ENCODE data around the gene SMCO4.

SMCO4 gene

GRCh38 chr11:93526641-93527583 lies 16.3 kb downstream of the SMCO4 start:
- DNase-seq = no peak

DNA sequence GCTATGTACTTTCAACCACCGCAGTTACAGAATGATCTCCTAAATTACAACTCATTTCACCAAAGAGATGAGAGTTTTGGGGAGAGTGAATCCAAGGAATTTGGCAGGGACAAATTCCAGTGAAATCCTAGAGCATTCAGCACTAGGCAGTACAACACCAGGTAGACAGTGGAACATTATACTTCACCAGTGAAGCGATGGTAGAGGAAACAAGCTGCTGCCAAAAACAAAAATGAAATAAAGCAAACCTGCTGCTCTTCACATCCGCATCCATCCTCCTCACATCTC lies 16.9 kb downstream of the SMCO4 start:
- no peak for DNase-seq

DNA sequence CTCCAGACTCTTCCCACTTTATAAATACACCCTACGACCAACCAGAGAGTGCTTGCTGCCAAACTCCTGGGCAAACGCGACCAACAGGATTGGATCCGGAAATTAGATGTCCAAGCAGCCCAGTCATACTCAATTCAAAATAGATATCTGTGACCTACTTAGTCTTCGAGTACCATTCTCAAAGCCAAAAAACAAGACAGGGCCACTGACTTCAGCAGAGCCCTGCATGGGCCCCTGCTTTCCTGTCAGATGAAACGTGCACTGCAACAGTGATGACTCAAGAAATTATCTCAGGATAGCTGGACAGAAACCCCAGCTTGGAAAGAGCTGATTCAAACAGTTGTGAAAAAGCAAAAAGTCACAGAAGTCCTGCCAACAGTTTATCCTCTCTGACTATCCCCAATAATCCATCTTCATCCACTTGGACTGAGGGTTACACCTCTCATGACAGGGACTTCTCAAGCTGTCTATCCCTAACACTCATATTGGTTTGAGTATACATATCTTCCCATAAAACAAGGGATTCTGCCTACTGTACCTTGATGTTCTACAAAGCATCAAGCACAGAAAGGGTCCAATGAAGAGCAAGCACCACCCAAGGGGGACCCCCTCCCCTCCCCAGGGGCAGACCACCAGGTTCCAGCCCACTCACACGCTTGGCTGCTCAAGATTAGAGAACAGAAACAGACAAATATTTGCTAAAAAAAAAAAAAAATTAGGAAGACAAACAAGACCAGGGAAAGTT lies 17.4 kb downstream of the SMCO4 start:
- no peak for DNase-seq

DNA sequence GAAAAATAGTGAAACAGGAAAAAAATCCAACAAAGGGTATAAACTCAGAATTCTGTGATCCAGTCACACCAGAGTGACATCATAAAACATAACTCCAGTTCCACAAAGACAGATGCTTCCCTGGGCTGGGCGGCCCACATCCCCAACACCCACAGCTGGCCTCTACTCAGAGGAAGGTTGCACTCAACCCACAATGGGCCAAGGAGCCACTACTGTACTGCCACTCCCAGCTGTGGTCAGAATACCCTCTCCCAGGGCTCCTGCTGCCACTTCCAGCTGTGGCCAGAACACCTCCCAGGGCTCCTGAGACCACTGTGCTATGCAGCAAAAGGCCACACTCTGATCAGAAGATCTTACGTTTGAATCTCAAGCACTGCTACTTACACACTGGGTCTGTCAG lies 18.3 kb downstream of the SMCO4 start:
- DNase-seq = no peak

GRCh38 chr11:93524173-93524536 lies 19.0 kb downstream of the SMCO4 start:
- DNase-seq = no peak

DNA sequence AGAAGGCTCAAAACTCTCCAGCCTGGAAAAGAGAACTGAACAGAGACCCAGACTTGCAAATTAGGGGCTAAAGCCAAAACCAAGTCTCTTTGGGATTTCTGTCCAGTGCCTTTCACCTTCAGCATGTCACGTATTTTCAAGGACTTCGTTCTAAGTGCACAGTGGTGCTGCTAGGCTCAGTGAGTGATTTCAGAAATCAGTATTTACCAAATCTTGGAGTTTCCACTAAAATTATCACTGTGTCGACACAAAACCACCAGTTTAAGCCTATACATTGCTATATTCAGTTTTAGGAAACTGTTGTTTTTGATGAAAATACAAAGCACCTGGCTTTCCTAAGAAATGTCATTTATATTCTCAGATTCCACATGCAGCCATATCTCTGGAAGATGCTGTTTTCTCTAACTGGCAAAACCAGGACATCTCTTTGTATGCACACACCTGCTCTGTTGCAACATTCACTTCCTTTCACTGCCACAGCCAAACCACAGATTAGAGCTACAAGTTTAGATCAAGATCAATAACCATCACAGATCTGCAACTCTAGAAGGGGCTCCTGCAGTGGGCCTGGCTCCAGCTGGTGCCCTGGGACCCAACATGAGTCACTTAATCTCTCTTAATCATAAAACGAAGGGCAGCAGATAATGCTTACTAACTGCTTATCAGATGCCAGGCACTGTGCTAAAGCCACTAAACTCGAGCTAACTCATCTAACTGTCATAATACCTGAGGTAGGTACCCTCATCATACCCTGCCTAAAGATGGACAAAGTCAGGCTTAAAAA lies 22.3 kb downstream of the SMCO4 start:
- DNase-seq = no peak

DNA sequence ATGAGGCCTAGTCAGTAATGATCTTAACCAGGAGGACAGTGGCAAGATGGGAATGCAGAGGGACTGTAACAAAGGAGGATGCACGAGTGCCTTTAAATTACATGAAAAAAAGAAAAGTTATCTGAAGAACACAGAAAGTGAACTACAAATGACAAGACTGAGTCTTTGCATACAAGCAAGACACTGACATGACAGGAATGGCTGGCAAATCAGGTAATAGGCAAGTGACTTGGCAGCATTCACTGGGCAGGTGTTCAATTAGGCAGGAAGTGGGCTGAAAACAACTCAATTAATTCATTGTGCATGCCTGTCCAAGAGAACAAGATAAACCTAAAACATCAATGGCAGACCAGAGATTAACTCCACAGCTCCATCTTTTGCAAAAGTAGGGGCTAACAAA lies 24.0 kb downstream of the SMCO4 start:
- no peak for DNase-seq

GRCh38 chr11:93518081-93518480 lies 25.1 kb downstream of the SMCO4 start:
- no peak for DNase-seq

GRCh38 chr11:93517611-93518010 lies 25.6 kb downstream of the SMCO4 start:
- no peak for DNase-seq

- DNase-seq = no peak
Measured at GRCh38 chr11:93517041-93517440, 26.1 kb downstream of the SMCO4 start.

- no peak for DNase-seq
Measured at GRCh38 chr11:93515441-93516025, 27.7 kb downstream of the SMCO4 start.

DNA sequence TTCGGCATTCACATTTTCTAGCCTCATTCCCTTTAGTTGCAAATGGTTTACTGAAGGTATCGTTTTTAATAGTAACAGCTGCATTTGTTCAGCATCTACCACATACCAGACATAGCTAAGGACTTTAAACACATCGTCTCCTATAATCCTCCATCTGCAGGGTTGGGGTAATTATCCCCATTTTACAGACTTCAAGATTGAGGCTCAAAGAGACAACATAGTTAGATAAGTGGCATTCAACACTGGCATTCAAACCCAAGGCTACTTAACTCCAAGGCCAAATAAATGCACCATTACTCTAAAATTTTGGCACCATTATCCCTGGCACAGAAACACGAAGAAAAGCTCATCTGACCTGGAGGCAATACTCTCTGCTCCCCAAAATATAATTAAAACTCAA lies 28.5 kb downstream of the SMCO4 start:
- DNase-seq = no peak

DNA sequence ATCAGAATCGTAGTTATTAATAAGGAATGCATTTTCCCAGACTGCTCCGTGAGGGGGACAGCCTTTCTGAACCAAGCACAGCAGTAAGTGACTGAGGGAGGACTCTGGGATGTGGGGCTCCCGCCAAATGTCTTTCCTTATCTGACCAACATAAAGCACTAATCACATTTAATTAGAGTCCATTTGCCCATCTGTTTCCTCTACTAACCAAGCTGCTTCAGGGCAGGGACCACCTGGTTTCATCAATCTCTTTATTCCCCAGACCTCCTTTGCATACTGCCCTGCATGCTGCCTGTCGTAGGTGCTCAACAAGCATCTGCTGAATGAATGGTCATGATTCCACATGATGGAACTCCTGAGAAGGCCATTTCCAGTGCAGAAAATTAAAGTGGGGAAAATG lies 29.4 kb downstream of the SMCO4 start:
- no peak for DNase-seq

GRCh38 chr11:93512949-93513667 lies 30.1 kb downstream of the SMCO4 start:
- DNase-seq = no peak

- DNase-seq = no peak
Measured at GRCh38 chr11:93512073-93512475, 31.1 kb downstream of the SMCO4 start.

DNA sequence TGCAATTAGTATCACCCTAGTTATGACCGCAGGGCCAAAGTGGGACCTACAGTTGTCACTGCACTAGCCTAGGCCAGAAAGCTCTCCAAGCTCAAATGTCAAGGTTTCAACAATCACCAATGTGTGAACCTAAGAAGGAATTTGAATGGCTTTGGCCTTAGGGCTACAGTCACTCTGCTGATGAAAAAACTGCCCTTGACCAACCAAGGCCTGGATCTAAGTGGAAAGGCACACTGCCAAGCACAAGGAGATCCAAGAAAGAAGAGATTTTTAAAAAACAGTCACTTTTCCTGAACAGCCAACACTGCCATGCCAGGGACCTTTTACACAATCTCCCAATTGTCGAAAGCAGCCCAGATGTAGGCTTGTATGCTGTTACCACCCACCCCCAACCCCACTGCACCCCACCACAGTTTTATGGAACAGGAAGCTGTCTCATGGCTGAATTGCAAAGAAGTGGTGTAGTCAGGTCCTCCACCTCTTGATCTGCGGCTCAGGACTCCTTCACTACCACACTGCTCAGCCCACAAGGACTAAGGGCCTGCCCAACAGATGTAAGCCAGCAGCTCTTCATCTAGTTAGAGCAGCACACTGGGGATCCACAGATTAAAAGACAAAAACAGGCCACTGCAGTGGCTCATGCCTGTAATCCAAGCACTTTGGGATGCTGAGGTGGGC lies 32.9 kb downstream of the SMCO4 start:
- DNase-seq = no peak

GRCh38 chr11:93507517-93507916 lies 35.7 kb downstream of the SMCO4 start:
- no peak for DNase-seq

- no peak for DNase-seq
Measured at GRCh38 chr11:93505703-93506102, 37.5 kb downstream of the SMCO4 start.

GRCh38 chr11:93504110-93505095 lies 38.8 kb downstream of the SMCO4 start:
- no peak for DNase-seq

DNA sequence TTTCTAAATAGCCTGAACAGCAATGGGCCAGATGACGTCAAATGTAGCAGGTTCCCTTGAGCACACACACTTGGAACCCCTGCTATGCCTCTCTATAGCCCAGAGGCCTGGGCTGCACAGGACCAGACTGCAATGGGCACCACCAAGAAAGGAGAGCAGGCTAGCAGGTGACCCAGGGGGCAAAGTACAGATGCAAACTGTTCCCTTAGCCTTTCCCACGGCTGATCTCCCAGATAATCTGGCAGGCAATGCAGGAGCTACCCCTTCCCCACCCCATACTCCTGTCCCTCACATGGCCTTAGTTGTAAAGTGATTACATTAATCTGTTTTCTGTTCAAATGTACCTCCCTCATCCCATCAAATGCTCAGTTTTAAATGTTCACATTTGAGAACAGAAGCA lies 41.3 kb downstream of the SMCO4 start:
- DNase-seq = no peak

GRCh38 chr11:93500759-93501158 lies 42.4 kb downstream of the SMCO4 start:
- DNase-seq = no peak

Measured in NCI-H187 treated with DMSO at 0.1 percent for 48 hours (cell line).